Activated naive CD8-positive, alpha-beta T cell treated with anti-CD3 and anti-CD28 coated beads, Interleukin-2, amount 10 ng/mL, durations not matched to agents 7 days and 5 days (primary cell): Measurements from ENCODE around the gene ROBO1. TPM values are rescaled to one million over a fixed set of nuclear protein-coding genes. Genes with fewer than 3 reads are reported as not detected.

Experiments
- ATAC-seq: fragments of 150-1000 bp; cut with Tn5 transposase; one replicate; pipeline ENCODE4 v1.10.0; 2021; ENCODE audit warnings: low read depth, moderate library complexity
- POLR2A ChIA-PET: fragments of 350-600 bp; sonication (Branson Sonifier 250); formaldehyde crosslinking; loops from one replicate; lab custom pipeline; 2021; ENCODE audit warnings: antibody characterized with exemption; lab: Charles Lee
- DNase-seq: peaks from one replicate; pipeline ENCODE4 v3.0.0; 2021
- H3K27ac Mint-ChIP-seq: one replicate; pipeline ENCODE4 v1.8.0; 2022; ENCODE audit warnings: mild to moderate bottlenecking, mixed read lengths
- H3K27me3 Mint-ChIP-seq: one replicate; pipeline ENCODE4 v1.8.0; 2022; ENCODE audit warnings: mild to moderate bottlenecking, moderate library complexity, mixed read lengths
- H3K36me3 Mint-ChIP-seq: one replicate; pipeline ENCODE4 v1.8.0; 2021; ENCODE audit warnings: mild to moderate bottlenecking, mixed read lengths
- H3K4me1 Mint-ChIP-seq: one replicate; pipeline ENCODE4 v1.8.0; 2021; ENCODE audit warnings: mixed read lengths
- H3K4me3 Mint-ChIP-seq: one replicate; pipeline ENCODE4 v1.8.0; 2022; ENCODE audit warnings: mild to moderate bottlenecking, moderate library complexity, mixed read lengths
- H3K9me3 Mint-ChIP-seq: one replicate; pipeline ENCODE4 v1.8.0; 2021; ENCODE audit warnings: mixed read lengths
- total RNA-seq, 2 experiments: library from RNA; stranded (reverse); gene quantifications; one replicate each; pipeline ENCODE4 v1.2.3, GENCODE V29; 2021

The ROBO1 gene
- total RNA-seq, 2 experiments from 2014 or later = 5.3 to 5.4 TPM

DNA sequence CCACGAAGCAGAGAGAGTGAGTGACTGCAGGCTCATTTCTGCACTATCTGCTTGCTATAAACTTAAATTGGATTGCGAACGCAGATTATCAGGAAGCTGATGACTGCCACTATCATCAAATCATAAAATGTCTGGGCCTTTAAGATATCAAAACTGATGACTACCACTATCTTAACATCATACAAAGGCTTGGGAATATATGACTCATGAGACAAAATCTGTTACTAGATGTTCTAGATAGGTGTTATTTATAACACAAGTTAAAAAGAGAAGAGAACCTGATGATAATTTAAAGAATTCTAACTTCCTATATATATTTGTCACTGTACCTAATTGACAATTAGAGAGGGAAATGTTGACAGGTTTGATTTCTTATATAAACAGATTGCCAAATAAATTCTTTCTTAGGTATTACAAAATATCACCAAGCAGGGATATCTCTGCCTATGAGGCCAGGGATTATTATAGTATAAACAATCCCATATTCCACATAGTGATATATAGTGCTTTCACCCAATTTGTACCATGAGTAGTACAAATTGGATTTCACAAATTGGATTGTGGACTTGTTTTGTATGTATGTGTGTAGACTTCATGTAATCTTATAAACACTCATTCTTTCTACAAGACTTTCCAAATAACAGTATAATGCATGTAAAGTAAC, 1157.2 kb downstream of the ROBO1 start:
- H3K27me3 Mint-ChIP-seq = no peaks in the 10 kb centered on the region
- H3K36me3 Mint-ChIP-seq = no peaks in the 10 kb centered on the region
- H3K27ac Mint-ChIP-seq = no peak overlapping the region
- no peaks in the 10 kb centered on the region for H3K9me3 Mint-ChIP-seq
- no peak for ATAC-seq
- DNase-seq = no peak
- H3K4me1 Mint-ChIP-seq = no peaks in the 10 kb centered on the region
- POLR2A ChIA-PET = no interaction called here
- no peak overlapping the region for H3K4me3 Mint-ChIP-seq

DNA sequence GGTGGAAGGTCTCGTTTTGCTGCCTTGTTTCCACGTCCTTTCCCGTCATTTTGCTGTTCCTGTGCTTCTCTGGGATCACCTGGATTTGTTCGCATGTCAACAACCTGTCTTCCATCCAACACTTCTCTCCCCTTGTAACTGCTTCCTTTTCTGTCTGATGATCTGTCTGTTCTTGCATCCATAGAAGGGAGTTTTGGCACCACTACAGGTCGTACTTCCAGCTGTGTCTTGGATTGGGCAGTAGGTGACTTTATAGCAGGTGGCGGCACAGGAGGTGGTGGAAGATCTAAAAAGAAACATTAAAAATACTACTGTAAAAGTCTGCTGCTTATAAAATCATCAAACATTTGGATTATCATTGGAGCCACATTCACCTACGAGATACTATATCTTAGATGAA, 1161.0 kb downstream of the ROBO1 start:
- ATAC-seq (no peak), DNase-seq (no peak)
- Mint-ChIP-seq H3K27ac (no peak overlapping the region), H3K4me3 (no peak overlapping the region), H3K9me3 (no peaks in the 10 kb centered on the region), H3K4me1 (no peaks in the 10 kb centered on the region), H3K27me3 (no peaks in the 10 kb centered on the region), H3K36me3 (peaks cover 2% of the 10 kb centered on the region)
- POLR2A ChIA-PET = no interaction called here

DNA sequence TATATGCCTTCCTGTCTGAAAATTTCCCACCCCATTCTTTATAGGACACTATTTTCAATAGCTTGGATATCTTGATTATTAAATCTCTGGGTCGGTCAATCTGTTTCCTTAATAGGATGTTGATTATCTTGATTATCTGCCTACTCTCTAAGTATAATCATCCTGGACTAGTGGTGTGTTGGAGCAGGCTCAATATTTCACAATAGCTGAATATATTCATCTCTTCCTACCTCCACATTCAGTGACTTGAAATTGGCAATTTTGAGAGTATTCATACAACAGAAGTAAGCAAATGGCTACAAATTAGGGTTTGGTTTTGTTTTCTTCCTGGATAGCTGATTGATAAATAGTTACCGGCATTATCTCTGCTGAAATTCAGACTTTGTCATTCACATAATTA, 1162.6 kb downstream of the ROBO1 start:
- H3K27ac Mint-ChIP-seq = no peak overlapping the region
- no peak for ATAC-seq

DNA sequence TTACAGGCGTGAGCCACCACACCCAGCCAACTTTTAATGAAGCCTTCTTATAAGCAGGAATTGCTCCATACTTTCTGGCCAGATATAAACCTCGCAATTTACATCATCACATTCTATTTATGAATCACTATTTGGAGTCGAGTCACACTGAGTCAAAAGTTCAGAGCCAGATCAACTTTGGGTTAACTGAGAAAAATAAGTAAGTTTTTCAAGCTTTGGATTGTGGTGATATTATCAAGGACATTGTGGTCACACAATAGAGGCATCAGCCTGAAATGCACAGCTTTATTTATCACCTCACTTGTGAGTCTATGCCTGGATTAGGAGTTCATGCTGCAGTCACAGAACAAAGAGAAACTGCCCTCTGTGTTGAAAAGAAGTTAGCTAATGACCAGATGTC, 1163.5 kb downstream of the ROBO1 start:
- Mint-ChIP-seq H3K27ac (no peak overlapping the region), H3K36me3 (peaks cover 2% of the 10 kb centered on the region), H3K9me3 (no peaks in the 10 kb centered on the region), H3K4me3 (no peak overlapping the region), H3K27me3 (no peaks in the 10 kb centered on the region), H3K4me1 (no peaks in the 10 kb centered on the region)
- POLR2A ChIA-PET = no interaction called here
- ATAC-seq = no peak
- no peak for DNase-seq

More for the DNA sequence above, 1162.6 kb downstream of the ROBO1 start:
- H3K36me3 Mint-ChIP-seq = peaks cover 2% of the 10 kb centered on the region
- no peak for DNase-seq
- POLR2A ChIA-PET = no interaction called here
- no peaks in the 10 kb centered on the region for H3K4me1 Mint-ChIP-seq
- no peaks in the 10 kb centered on the region for H3K27me3 Mint-ChIP-seq
- no peak overlapping the region for H3K4me3 Mint-ChIP-seq
- no peaks in the 10 kb centered on the region for H3K9me3 Mint-ChIP-seq

DNA sequence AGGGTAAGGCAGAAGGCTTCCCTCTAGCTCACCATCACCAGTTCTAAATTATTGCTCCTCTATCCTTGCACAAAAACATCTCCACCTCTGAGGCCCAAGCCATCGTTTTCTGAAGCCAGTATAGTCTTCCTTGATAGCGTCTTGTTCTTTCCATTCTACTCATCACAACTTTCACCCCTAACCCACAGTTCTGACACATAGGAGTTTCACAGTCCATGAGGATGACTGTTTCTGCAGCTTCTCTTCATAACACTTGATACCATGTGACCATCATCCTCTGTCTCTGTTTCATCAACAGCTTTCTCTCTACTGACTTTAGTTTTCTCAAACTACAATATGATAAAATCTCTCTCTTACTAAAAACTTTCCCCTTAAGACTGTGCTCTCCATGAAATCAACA, 1166.5 kb downstream of the ROBO1 start:
- no peak overlapping the region for H3K27ac Mint-ChIP-seq
- H3K4me3 Mint-ChIP-seq = no peak overlapping the region
- no peaks in the 10 kb centered on the region for H3K4me1 Mint-ChIP-seq
- POLR2A ChIA-PET = no interaction called here
- no peaks in the 10 kb centered on the region for H3K27me3 Mint-ChIP-seq
- H3K9me3 Mint-ChIP-seq = no peaks in the 10 kb centered on the region
- peaks cover 2% of the 10 kb centered on the region for H3K36me3 Mint-ChIP-seq
- ATAC-seq = no peak
- DNase-seq = no peak

DNA sequence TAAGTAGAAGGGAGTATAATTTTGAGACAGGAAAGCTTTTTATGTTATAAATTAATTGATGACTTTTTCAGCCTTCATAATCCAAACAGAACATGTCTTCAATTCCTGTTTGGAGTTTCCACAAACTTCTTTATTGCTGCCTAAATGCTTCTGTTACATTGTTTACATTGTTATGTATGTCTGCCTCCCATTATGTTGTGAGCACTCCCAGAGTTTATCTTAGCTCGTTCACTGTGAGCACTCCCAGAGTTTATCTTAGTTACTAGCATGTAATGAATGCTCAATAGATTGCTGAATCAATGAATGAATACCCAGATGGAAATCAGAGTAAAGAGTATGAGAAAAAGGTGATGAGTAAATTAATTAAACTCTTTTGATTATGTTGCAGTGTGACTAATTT, 1178.0 kb downstream of the ROBO1 start:
- Mint-ChIP-seq H3K36me3 (no peaks in the 10 kb centered on the region), H3K27ac (no peak overlapping the region), H3K4me3 (no peak overlapping the region), H3K27me3 (no peaks in the 10 kb centered on the region), H3K4me1 (no peaks in the 10 kb centered on the region), H3K9me3 (no peaks in the 10 kb centered on the region)
- DNase-seq = no peak
- POLR2A ChIA-PET = no interaction called here
- no peak for ATAC-seq

DNA sequence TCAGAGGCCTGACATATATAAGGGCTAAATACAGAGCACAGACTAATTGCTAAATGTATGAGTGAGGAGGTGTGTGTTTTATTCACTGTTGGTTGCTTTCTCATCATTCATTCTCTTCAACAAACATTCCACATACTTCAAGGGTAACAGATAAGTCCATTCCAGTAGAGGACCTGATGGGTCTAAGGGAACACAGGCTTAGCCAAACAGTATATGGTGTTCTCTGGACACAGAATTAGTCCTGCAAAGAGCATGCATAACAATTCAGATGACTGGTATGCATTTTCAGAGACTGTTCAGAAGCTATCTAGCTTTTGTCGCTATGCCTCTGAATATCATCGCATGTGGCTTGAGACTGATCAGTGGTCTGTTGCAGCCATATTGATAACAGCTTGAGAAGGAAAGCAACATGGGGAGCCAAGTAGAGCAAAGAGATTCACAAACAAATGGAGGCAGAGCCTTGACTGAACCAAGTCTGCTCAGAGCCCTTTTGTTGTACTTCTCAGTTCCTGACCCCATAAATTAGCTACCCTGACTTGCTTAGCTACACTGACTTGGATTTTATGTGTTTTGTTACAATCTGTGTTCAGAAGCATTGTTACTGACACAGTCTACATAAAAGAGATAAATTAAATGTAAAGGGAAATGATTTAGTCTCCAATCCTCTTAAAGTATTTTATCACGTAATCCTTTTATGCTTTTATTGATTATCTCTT, 1178.7 kb downstream of the ROBO1 start:
- Mint-ChIP-seq H3K27ac (no peak overlapping the region), H3K36me3 (no peaks in the 10 kb centered on the region), H3K9me3 (no peaks in the 10 kb centered on the region), H3K27me3 (no peaks in the 10 kb centered on the region), H3K4me1 (no peaks in the 10 kb centered on the region), H3K4me3 (no peak overlapping the region)
- POLR2A ChIA-PET = no interaction called here
- DNase-seq (no peak), ATAC-seq (no peak)

DNA sequence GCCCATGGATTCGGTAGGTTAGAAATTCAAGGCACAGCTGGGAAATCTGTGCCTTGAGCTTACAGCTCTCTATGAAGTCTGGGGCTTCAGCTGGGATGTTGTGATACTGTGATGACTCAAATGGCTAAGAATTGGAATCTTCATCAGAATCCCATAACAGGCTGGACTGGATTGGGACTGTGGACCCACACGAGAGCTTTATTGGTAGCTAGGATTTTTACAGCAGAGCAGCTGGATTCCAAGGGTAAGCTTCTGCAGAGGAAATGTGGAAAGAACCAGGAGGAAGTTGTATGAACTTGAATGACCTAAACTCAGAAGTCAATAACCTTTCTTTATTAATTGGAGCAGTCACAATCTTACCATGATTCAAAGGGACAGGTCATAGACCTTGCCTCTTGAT, 1187.1 kb downstream of the ROBO1 start:
- ATAC-seq (no peak), DNase-seq (no peak)
- POLR2A ChIA-PET = no interaction called here
- Mint-ChIP-seq H3K4me3 (no peak overlapping the region), H3K27ac (no peak overlapping the region), H3K4me1 (no peaks in the 10 kb centered on the region), H3K36me3 (no peaks in the 10 kb centered on the region), H3K9me3 (no peaks in the 10 kb centered on the region), H3K27me3 (no peaks in the 10 kb centered on the region)

DNA sequence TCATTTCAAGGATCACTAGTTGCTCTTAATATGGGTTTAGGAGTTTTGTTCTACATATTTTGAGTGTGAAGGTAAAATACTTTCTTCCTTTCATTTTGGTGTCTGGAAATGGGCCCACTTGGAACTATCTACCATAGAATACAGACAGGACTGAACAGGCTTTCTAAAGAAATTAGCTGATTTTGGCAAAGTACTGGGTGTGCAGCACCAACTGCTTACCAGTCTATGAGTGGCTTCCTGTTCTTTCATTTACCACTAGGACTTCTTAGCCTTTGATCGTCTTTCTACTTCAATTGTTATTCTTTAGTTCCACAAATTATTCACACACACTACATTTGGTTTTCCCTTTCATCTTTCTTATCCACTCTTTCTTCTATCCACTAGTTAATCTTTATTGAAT, 1196.3 kb downstream of the ROBO1 start:
- POLR2A ChIA-PET = no interaction called here
- Mint-ChIP-seq H3K36me3 (no peaks in the 10 kb centered on the region), H3K4me1 (no peaks in the 10 kb centered on the region), H3K27ac (no peak overlapping the region), H3K27me3 (no peaks in the 10 kb centered on the region), H3K4me3 (no peak overlapping the region), H3K9me3 (no peaks in the 10 kb centered on the region)
- ATAC-seq = no peak
- DNase-seq = no peak

DNA sequence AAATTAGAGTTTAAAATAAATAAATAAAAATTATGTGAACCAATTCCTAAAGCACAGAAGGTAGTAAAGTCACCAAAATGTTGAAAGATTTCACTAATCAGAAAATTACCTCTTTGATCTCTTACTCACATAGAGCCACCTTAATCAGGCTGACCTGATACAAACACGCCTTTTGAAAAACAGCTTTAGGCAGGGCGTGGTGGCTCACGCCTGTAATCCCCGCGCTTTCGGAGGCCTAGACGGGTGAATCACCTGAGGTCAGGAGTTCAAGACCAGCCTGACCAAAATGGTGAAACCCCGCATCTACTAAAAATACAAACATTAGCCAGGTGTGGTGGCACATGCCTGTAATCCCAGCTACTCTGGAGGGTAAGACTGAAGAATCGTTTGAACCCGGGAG, 1197.3 kb downstream of the ROBO1 start:
- ATAC-seq (no peak), DNase-seq (no peak)
- POLR2A ChIA-PET = no interaction called here
- no peaks in the 10 kb centered on the region for H3K4me1 Mint-ChIP-seq
- no peak overlapping the region for H3K27ac Mint-ChIP-seq
- H3K27me3 Mint-ChIP-seq = no peaks in the 10 kb centered on the region
- H3K36me3 Mint-ChIP-seq = no peaks in the 10 kb centered on the region
- H3K4me3 Mint-ChIP-seq = no peak overlapping the region
- H3K9me3 Mint-ChIP-seq = no peaks in the 10 kb centered on the region

DNA sequence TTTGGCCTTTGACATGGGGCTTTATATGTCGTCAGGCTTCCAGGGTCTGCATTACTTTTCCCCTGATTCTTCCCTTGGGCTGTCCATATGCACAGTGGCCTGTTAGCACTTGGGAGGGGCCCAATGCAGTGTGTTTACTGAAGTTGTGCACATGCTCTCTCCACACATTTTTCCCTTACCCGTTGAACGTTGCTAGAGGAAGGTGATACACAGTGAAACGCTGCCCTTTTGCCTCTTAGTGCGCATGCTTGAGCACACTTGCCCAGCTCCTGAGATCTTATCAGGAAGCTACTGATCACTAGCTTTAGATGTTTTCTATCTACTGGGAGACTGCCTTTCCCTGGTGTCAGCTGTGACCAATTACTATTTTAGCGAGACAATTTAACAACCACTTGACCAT, 1198.0 kb downstream of the ROBO1 start:
- H3K4me1 Mint-ChIP-seq = no peaks in the 10 kb centered on the region
- no peaks in the 10 kb centered on the region for H3K27me3 Mint-ChIP-seq
- no peaks in the 10 kb centered on the region for H3K36me3 Mint-ChIP-seq
- no peak overlapping the region for H3K4me3 Mint-ChIP-seq
- ATAC-seq (no peak), DNase-seq (no peak)
- no peak overlapping the region for H3K27ac Mint-ChIP-seq
- POLR2A ChIA-PET = no interaction called here
- H3K9me3 Mint-ChIP-seq = no peaks in the 10 kb centered on the region

DNA sequence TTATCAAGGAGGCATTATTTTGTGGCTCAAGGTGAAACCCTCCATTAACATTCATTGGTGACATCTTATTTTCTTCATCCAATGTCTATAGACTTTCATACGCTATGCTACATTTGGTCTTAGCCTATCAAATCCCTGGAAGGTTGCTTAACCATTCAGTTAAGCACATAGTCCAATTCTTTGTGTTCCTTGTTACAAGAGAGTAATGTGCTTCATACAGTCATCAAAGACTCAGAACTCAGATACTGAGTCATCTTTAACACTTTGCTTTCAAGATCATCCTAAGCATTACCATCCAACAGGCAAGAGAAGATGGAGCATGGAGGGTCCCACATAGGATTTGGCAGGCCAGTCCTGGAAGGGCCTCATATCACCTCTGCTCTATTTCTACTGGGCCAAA, 1202.1 kb downstream of the ROBO1 start:
- DNase-seq = no peak
- no peaks in the 10 kb centered on the region for H3K27me3 Mint-ChIP-seq
- H3K36me3 Mint-ChIP-seq = no peaks in the 10 kb centered on the region

DNA sequence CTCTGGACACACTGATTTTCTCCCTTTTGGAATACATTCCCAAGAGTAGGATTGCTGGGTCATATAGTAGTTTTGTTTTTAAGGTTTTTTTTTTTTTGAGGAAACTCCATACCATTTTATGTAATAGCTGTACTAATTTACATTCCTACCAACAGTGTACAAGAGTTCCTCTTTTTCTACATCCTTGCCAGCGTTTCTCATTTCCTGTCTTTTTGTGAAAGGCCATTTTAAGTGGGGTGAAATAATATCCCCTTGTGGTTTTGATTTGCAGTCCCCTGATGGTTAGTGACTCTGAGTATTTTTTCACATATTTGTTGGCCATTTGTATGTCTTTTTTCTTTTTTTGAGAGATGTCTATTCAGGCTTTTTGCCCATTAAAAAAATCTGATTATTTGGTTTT, 1205.5 kb downstream of the ROBO1 start:
- Mint-ChIP-seq H3K9me3 (peaks cover 2% of the 10 kb centered on the region), H3K4me3 (no peak overlapping the region), H3K27ac (no peak overlapping the region), H3K4me1 (no peaks in the 10 kb centered on the region), H3K27me3 (no peaks in the 10 kb centered on the region), H3K36me3 (no peaks in the 10 kb centered on the region)
- POLR2A ChIA-PET = no interaction called here
- no peak for DNase-seq
- no peak for ATAC-seq

More for the DNA sequence above, 1202.1 kb downstream of the ROBO1 start:
- H3K4me1 Mint-ChIP-seq = no peaks in the 10 kb centered on the region
- H3K9me3 Mint-ChIP-seq = peaks cover 2% of the 10 kb centered on the region
- no peak overlapping the region for H3K27ac Mint-ChIP-seq
- ATAC-seq = no peak
- H3K4me3 Mint-ChIP-seq = no peak overlapping the region
- POLR2A ChIA-PET = no interaction called here
